ENCODE results near the gene LILRB2. TPM values are rescaled to one million over a fixed set of nuclear protein-coding genes. Genes with fewer than 3 reads are reported as not detected.

The LILRB2 gene
- total RNA-seq (2021; ENCODE audit: unreplicated experiment) (not detected), Bru-seq, nascent RNA (not detected), BruChase-seq, experiment 1, labeled RNA remaining after a 6-hour chase (not detected), BruChase-seq, experiment 2, labeled RNA remaining after a 2-hour chase (not detected)
- not detected in 2 replicates for polyA plus RNA-seq (2012)
- long read RNA-seq, result 0 reads

- RAD21 ChIA-PET (ENCODE audit: low non-redundant PET in 1 of 2, low total read pairs in 2 of 2, uncharacterized antibody in 2 of 2, unreplicated experiment in 2 of 2), result no interaction called here
- Histone ChIP-seq H3K4me2 (ENCODE audit: low read length) (no peak within 1 kb of the TSS), H3K36me3 (ENCODE audit: control insufficient read depth in 1 of 2, insufficient read depth in 2 of 2, low read length in 2 of 2) (no peaks in the 10 kb centered on the region), H3K79me2 (ENCODE audit: insufficient read depth, low read length) (no peaks in the 10 kb centered on the region), H3K4me3 (replicated peaks in 1 of 2; ENCODE audit: low read depth in 1 of 2, low read length in 2 of 2) (no peak within 1 kb of the TSS), H3K4me1 (ENCODE audit: control insufficient read depth in 1 of 2, insufficient read depth in 2 of 2, low read length in 2 of 2) (no peaks in the 10 kb centered on the region), H3K9me3 (ENCODE audit: control insufficient read depth in 1 of 2, insufficient read depth in 1 of 2, low read depth in 1 of 2, low read length in 2 of 2) (no peaks in the 10 kb centered on the region), H3K27me3 (ENCODE audit: insufficient read depth, low read length) (peaks cover 31% of the 10 kb centered on the region; the same call in 1 of the 2 replicates), H3K9me2 (ENCODE audit: insufficient read depth) (no peaks in the 10 kb centered on the region), H3K27ac (ENCODE audit: low read depth, low read length) (no peak within 1 kb of the TSS), H4K20me1 (ENCODE audit: insufficient read depth) (no peaks in the 10 kb centered on the region), H3K9ac (ENCODE audit: low read length) (no peak within 1 kb of the TSS), H2AFZ (ENCODE audit: low read depth, low read length, poor library complexity, severe bottlenecking) (no peak within 1 kb of the TSS)
- no peak for DNase-seq (ENCODE audit: low read depth, low spot score)
- no TSS peak for BruUV-seq (replicated peaks)
- CTCF ChIA-PET, result no interaction called here
- intact Hi-C loops (cut with micrococcal nuclease), result no loop called here
- TF ChIP-seq SRF (IDR thresholded peaks at IDR 0.05; ENCODE audit: low read depth), result no peak
- no peak for ATAC-seq
- POLR2A ChIA-PET, result no interaction called here
These were observed at the start of gene LILRB2 for GRCh38 chr19:54281007-54281728. Gene LILRB2, minus strand, starts transcription at chr19:54281110. Its CDS starts 614 bp downstream, at chr19:54280496.

- RAD21 ChIA-PET (ENCODE audit: low non-redundant PET in 1 of 2, low total read pairs in 2 of 2, uncharacterized antibody in 2 of 2, unreplicated experiment in 2 of 2), result no interaction called here
- Histone ChIP-seq H2AFZ (ENCODE audit: low read depth, low read length, poor library complexity, severe bottlenecking) (no peak overlapping the region), H3K36me3 (ENCODE audit: control insufficient read depth in 1 of 2, insufficient read depth in 2 of 2, low read length in 2 of 2) (no peaks in the 10 kb centered on the region), H3K27me3 (ENCODE audit: insufficient read depth, low read length) (no peaks in the 10 kb centered on the region), H3K27ac (ENCODE audit: low read depth, low read length) (no peak overlapping the region), H3K9me3 (ENCODE audit: control insufficient read depth in 1 of 2, insufficient read depth in 1 of 2, low read depth in 1 of 2, low read length in 2 of 2) (no peaks in the 10 kb centered on the region), H4K20me1 (ENCODE audit: insufficient read depth) (no peaks in the 10 kb centered on the region), H3K9ac (ENCODE audit: low read length) (no peak overlapping the region), H3K9me2 (ENCODE audit: insufficient read depth) (no peaks in the 10 kb centered on the region), H3K4me1 (ENCODE audit: control insufficient read depth in 1 of 2, insufficient read depth in 2 of 2, low read length in 2 of 2) (no peaks in the 10 kb centered on the region), H3K4me2 (ENCODE audit: low read length) (no peak overlapping the region), H3K4me3 (replicated peaks in 1 of 2; ENCODE audit: low read depth in 1 of 2, low read length in 2 of 2) (no peak overlapping the region), H3K79me2 (ENCODE audit: insufficient read depth, low read length) (no peaks in the 10 kb centered on the region)
- no TSS peak for BruUV-seq (replicated peaks)
- intact Hi-C loops (cut with micrococcal nuclease), result no loop called here
- CTCF ChIA-PET, result no interaction called here
- POLR2A ChIA-PET, result no interaction called here
- ATAC-seq (no peak), DNase-seq (ENCODE audit: low read depth, low spot score) (no peak)
- no peak for TF ChIP-seq EZH2phosphoT487 (IDR thresholded peaks at IDR 0.05; ENCODE audit: borderline replicate concordance)
- no peak for TF ChIP-seq POLR2A (IDR thresholded peaks at IDR 0.05; ENCODE audit: borderline replicate concordance, extremely low read depth, insufficient read depth, insufficient read length)
- TF ChIP-seq TCF7L2 (IDR thresholded peaks at IDR 0.05; ENCODE audit: borderline replicate concordance, extremely low read depth, insufficient read depth, insufficient read length), result no peak
- no peak for TF ChIP-seq CBX3 (IDR thresholded peaks at IDR 0.05; ENCODE audit: low read depth)
- no peak for TF ChIP-seq FOSL1 (IDR thresholded peaks at IDR 0.05; ENCODE audit: low read depth)
- TF ChIP-seq SP1 (IDR thresholded peaks at IDR 0.05; ENCODE audit: low read depth), result no peak
- no peak for TF ChIP-seq ZFX (IDR thresholded peaks at IDR 0.05)
- TF ChIP-seq REST (IDR thresholded peaks at IDR 0.05; ENCODE audit: low read depth), result no peak
- no peak for TF ChIP-seq SIN3A (IDR thresholded peaks at IDR 0.05; ENCODE audit: low read depth)
- no peak for TF ChIP-seq ZNF274 (IDR thresholded peaks at IDR 0.05; ENCODE audit: low read depth, low read length)
- TF ChIP-seq ZBTB33 (IDR thresholded peaks at IDR 0.05; ENCODE audit: extremely low read depth, insufficient replicate concordance, low read length), result no peak
- no peak for TF ChIP-seq POLR2AphosphoS5 (IDR thresholded peaks at IDR 0.05; ENCODE audit: low read depth, low read length)
- TF ChIP-seq RAD21 (IDR thresholded peaks at IDR 0.05; ENCODE audit: low read depth), result no peak
These were observed 48.7 kb upstream of the LILRB2 start for GRCh38 chr19:54329476-54330165.

Data from HCT116 (cell line).